Epithelial cell of prostate (primary cell): Measurements from ENCODE around the gene CATSPERZ.
"Not testable (repeated sequence)": the region's sequence is repeated elsewhere in the genome, so short reads cannot be mapped to it uniquely, and the experiment has no call there.

Source experiments
- DNase-seq: peaks from one replicate; pipeline ENCODE4 v3.0.0-alpha.2; 2011; ENCODE audit warnings: low read depth, low spot score
- H3K27ac ChIP-seq: fragments of 450-650 bp; 2 replicates; pipeline ENCODE4 v1.5.1; 2017; ENCODE audit warnings: mild to moderate bottlenecking

CATSPERZ gene

DNA sequence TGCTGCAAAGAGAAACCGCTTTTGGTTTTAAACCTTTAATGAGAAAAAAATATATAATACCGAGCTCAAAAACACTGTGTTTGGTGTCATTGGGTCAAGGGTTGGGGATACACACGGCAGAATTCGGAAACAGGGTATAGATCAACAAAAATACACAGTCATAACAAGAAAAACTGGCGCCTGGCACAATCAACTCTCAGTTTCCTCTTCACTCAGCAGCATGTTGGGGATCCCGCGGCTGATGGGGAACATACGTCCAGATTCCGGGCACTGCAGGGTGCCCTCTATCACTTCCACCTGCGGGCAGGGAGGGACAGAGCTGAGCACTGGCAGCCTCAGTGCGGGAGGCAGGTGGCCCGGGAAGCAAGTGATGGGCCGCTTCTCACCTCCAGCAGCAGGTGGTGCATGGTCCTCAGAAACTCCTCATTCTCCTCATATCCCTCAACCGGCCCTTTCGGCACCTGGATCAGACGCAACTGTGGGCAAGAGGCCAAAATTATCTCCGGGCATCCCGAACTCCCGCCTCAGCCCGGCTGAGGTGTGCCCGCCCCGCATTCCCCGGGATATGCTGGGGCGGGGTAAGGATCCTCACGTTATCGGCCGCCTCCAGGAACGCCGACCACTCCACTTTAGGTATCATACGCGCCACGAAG lies 16.6 kb downstream of the CATSPERZ start:
- peak overlapping the region; percentile 98 for H3K27ac ChIP-seq
- no peak for DNase-seq

DNA sequence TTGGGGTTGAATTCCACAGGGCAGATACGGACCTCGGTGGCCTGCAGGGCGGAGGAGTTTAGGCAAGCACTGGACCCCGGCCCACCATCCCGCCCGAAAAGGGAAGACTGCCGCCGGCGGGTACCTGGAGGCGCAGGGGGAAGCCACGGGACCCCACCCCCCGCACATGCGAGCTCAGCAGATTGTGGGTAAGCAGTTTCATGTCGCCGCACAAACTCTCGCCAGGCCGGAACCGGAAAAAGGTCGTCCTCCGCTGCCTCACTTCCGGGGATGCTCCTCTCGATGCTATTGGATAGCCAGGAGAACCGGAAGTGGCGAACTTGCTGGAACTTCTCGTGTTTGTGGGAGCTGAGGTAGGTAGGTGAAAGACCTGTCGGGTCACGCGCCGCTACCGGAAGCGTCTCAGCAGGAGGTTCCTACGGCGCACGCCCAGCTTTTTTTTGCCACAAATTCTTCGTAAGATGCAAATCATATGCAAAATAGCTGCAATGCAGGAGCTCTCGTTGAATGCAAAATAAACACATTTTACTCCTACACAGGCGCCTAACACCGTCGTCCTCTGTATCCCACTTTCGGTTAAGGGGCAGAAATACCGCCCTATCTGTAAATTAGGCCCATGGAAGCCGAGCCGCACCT lies 17.3 kb downstream of the CATSPERZ start, which contains the start of gene TRMT112:
Gene TRMT112 (minus strand): TSS at position 235 of the 636 bp plus-strand sequence. CDS start 33 bp downstream, at position 202.
- peak within 1 kb of the TSS; percentile 98 for H3K27ac ChIP-seq

DNA sequence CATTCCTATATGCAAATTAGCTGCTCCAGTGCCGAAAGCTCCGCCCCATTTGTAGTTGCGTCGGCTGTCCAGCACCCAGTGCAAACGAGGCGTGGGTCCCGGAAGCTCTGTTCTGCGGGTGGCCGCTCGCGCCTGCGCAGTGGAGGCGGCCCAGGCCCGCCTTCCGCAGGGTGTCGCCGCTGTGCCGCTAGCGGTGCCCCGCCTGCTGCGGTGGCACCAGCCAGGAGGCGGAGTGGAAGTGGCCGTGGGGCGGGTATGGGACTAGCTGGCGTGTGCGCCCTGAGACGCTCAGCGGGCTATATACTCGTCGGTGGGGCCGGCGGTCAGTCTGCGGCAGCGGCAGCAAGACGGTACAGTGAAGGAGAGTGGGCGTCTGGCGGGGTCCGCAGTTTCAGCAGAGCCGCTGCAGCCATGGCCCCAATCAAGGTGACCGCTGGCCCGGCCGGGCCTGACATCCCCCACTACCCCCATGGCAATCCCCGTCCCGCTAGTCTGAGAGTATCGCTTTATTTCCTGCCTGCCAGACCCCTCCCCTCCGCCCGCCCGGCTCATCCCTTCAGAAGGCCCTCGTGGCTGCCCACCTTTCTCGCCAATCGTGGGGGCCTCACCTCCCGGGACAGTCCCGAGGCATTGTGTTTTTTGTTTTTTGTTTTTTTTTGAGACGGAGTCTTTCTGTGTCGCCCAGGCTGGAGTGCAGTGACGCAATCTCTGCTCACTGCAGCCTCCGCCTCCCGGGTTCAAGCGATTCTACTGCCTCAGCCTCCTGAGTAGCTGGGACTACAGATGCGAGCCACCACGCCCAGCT lies 18.0 kb downstream of the CATSPERZ start, which contains the start of gene PRDX5:
Gene PRDX5 (plus strand): TSS at position 161 of the 805 bp plus-strand sequence. CDS start 95 bp downstream, at position 256.
- DNase-seq: peak; percentile 83
- H3K27ac ChIP-seq: peak within 1 kb of the TSS; percentile 98

More for the DNA sequence above, 17.3 kb downstream of the CATSPERZ start, which contains the start of gene TRMT112:
- peak; percentile 99 for DNase-seq

DNA sequence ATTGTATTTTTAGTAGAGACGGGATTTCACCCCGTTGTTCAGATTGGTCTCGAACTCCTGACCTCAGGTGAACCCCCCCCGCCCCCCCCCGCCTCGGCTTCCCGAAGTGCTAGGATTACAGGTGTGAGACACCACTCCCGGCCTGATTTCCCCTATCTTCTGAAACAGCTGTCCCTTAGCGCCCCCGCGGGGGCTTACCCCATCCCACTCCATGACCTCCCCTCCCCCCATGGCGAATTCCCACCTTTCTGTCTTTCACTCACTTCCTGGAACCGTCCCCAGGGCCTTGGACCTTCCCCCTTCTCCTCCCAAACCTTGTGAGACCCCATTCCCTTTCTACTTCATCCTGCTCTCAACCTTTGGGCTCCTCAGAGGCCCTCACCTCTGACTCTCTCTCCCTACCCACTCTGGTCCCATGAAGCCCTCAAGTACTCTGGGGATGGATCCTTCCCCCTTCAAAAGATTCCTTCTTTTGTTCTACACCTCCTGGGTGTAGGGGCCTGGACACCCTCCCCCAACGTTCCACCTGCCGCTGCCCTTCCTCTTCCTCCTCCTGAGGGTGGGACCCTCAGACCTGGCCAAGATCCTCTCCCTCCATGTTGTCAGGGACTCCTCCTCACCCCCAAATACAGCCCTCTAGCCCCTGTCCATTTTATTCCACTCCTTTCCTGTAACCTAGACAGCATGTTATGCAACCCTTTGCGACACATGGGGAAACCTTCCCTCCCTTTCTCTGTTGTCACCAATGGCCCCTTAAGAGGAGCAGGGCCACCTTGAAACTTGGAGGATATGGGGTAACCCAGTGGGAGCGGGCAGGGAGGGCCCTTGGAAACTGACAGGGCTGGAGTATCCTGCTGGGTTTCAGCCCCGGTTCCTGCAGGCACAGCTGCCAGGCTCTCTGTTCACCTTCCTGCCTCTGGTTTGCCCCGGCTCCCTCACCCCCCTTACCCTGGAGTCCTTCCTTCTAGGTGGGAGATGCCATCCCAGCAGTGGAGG lies 18.9 kb downstream of the CATSPERZ start:
- peak overlapping the region; percentile 98 for H3K27ac ChIP-seq
- no peak for DNase-seq

DNA sequence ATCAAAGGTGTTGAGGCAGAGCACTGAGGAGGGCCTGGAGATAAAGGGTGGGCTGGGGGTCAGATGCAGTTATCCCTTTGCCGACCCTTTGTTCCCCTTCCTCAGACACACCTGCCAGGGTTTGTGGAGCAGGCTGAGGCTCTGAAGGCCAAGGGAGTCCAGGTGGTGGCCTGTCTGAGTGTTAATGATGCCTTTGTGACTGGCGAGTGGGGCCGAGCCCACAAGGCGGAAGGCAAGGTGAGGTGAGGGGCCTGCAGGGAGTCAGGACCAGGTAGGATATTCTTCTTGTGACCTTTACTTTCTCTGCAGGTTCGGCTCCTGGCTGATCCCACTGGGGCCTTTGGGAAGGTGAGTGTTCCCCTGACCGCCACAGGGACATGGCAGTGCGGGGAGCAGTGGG lies 20.4 kb downstream of the CATSPERZ start:
- peak overlapping the region; percentile 98 for H3K27ac ChIP-seq
- no peak for DNase-seq

DNA sequence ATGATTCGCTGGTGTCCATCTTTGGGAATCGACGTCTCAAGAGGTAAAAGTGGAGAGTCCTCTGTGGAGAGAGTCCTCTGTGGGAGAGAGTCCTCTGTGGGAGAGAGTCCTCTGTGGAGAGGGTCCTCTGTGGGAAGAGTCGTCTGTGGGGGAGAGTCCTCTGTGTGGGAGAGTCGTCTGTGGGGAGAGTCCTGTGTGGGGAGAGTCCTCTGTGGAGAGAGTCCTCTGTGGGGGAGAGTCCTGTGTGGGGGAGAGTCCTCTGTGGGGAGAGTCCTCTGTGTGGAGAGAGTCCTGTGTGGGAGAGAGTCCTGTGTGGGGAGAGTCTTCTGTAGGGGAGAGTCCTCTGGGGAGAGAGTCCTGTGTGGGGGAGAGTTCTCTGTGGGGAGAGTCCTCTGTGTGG lies 20.9 kb downstream of the CATSPERZ start:
- H3K27ac ChIP-seq: peak overlapping the region; percentile 98
- no peak for DNase-seq

DNA sequence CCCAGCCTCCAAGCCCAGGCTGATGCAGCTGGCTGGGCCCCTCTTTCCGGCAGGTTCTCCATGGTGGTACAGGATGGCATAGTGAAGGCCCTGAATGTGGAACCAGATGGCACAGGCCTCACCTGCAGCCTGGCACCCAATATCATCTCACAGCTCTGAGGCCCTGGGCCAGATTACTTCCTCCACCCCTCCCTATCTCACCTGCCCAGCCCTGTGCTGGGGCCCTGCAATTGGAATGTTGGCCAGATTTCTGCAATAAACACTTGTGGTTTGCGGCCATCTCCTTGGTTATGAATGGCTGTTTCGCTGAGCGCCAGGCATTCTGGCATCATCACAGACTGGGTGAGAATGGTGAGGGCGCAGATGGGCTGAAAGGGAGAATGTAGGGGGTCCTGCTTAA lies 21.4 kb downstream of the CATSPERZ start:
- peak overlapping the region; percentile 98 for H3K27ac ChIP-seq
- peak; percentile 72 for DNase-seq

DNA sequence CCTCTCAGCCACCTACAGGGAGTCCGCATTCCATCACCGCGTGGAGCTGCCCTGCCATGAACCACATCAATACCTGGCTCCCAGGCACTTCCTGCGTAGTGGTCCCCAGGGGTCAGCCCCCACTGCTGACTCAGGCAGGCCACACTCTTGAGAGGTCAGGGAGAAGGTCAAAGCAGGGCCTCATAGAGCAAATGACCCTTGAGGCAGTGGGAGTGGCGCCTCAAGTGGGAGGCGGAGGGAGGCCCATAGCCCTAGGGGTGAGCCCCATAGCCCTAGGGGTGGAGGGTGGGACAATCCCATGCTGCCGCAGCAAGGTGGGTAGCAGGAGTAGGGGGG lies 22.7 kb downstream of the CATSPERZ start:
- peak overlapping the region; percentile 98 for H3K27ac ChIP-seq
- DNase-seq: no peak

DNA sequence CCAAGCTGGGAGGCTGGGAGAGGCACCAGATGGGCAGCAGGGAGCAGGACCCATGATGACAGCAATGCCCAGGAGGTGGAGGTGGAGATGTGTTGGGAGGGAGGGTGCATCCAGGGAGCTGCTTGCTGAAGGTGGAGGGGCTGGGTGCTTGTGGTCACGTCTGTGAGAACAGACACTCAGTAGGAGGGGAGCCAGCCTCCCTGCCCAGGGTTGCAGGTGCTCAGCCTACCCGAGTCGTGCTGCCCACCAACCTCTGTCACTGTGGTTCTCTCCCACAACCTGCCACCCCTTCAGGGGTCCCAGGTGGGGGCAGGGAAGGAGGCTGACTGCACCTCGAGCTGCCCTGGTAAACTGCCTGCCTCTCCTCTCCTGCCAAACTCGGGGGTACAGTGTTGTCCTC lies 23.2 kb downstream of the CATSPERZ start:
- DNase-seq: no peak
- H3K27ac ChIP-seq: peak overlapping the region; percentile 98

DNA sequence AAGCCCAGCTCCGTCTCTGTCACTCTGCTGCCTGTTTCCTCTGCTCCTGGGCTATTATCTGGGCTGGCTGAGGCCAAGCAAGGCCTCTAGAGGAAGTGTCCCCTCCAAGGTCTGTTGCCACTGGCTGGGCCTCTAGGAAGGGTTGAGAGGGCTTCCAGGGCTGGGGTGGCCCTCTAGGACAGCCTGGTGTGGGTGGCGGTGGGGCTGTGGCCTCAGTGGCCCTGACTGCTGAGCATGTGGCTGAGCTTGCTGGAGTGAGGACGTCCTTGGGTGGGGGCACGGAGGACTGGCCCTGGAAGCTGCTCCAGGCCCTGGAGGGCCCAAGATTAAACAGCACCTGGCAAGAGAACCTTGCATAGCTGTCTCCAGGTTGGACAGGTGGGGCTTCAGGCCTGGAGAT lies 23.8 kb downstream of the CATSPERZ start:
- DNase-seq: not testable (repeated sequence)
- H3K27ac ChIP-seq: peak overlapping the region; percentile 98

DNA sequence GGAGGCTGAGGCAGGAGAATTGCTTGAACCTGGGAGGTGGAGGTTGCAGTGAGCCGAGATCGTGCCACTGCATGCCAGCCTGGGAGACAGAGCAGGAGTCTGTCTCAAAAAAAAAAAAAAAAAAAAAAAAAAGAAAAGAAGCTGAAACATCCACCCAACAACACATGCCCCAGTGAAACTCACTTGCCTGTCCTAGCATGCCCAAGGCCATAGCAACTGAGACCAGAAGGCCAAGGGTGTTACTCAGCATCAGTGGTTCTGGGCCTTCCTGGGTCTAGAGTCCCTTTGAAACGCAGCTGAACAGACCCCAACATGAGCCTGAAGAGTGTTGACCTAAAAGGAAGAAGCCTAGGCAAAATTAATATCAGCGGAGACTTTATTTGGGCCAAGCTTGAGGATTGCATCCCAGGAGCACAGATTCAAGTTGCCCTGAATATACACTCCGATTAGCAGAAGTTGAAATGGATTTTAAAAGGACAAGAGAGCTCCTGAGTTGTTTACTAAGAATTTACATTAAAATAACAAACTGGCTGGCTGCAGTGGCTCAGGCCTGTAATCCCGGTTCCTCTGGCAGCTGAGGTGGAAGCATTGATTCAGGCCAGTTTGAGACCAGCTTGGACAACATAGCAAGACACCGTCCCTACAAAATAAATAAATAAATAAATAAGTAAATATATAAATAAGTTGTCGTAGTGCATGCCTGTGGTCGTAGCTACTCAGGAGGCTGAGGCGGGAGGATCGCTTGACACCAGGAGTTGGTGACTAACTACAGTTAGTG lies 24.7 kb downstream of the CATSPERZ start:
- peak overlapping the region; percentile 98 for H3K27ac ChIP-seq
- DNase-seq: peak; percentile 92

DNA sequence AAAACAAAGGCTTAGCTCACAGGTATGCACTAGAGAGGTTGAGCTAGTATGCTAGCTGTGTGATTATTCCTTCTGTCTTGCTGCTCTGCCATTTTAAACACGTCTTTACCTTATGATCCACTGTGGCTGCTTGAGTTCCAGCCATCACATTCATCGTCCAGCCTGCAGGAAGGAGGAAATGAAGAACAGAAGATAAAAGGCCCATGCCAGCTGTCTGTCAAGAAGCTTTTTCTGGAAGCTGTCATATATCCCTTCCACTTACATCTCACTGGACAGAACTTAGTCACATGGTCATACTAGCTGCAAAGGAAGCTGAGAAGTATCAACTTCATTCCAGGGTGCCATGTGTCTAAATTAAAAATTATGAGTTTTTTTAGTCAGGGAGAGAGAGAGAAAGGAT lies 27.2 kb downstream of the CATSPERZ start:
- H3K27ac ChIP-seq: no peak overlapping the region
- DNase-seq: no peak

DNA sequence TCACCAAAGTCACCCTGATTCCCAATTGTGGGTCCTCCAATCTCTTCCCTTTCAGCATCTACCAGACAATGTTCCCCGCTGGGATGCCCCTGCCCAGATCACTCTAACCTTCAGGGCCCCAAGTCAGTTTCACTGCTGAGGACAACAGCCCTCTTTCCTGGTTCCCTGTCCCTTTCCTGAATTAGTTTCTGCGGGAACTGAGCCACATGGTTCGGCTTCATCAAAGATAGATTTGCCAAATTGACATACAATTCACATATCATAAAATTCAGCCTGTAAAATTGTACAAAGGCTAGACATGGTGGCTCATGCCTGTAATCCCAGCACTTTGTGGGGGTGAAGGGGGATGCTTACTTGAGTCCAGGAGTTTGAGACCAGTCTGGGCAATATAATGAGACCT lies 27.8 kb downstream of the CATSPERZ start:
- H3K27ac ChIP-seq: no peak overlapping the region
- DNase-seq: no peak

DNA sequence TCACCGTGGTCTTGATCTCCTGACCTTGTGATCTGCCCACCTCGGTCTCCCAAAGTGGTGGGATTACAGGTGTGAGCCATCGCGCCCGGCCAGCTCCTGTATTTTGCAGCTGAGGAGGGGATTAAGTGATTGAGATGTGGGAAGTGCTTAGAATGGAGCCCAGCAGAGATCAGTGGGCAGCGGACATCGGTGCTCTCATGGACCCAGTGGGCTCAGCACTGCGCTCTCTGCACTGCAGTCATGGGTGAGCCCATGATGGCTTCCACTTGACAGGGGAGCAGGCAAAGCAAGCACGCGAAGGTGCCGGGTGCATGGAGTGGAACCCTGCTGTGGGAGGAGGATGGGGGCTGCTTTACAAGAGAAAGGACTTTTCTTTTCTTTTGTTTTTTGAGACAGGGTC lies 30.7 kb downstream of the CATSPERZ start:
- no peak for DNase-seq
- H3K27ac ChIP-seq: peak overlapping the region; percentile 92

DNA sequence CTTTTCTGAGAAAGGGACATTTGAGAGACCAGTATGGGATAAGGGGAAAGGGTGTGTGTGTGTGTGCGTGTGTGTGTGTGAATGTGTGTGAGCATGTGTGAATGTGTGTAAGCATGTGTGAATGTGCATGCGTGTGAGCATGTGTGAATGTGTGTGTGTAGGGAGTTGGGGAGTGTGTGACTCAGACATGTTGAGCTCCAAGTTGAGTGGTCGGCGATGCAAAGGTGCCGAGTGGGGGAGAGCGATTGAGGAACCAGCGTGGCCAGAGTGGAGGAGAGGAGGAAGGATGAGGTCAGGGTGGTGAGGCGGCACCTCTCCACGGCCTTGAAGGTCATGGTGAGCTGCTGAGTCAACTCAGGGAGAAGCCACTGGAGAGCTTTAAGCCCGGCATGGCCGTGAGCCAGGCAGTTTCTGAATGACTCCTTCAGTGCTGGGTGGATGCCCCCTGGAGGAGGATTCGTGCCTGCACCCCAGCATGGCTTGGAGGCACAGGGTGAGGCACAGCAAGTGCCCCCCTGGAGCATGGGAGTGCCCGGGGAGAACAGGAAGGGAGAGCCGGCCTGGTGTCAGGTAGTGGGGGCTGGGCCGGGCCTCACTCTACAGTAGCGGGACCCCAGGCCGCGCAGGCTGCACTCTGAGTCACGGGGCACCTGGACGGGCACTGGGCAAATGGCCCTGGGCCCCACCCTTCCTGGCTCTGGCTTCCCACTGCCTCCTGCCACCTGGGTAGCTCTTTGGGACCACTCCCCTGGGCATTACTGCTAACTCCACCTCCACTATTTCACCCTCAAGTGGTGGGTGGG lies 31.6 kb downstream of the CATSPERZ start:
- peak; percentile 79 for DNase-seq
- H3K27ac ChIP-seq: peak overlapping the region; percentile 92

DNA sequence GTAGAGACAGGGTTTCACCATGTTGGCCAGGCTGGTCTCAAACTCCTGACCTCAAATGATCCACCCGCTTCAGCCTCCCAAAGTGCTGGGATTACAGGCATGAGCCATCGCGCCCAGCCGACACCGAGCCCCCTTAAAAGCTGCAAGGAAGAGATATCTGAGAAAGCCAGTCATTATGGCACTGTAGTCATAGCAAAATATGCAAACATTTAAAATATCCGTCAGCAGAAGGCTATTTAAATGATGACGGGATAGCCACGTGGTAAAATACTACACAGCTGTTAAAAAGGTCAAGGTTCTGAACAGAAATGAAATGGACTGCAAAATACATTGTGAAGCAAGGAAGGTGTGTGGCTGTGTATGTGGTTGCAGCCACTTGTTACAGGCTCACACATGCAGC lies 33.4 kb downstream of the CATSPERZ start:
- DNase-seq: no peak
- peak overlapping the region; percentile 92 for H3K27ac ChIP-seq

DNA sequence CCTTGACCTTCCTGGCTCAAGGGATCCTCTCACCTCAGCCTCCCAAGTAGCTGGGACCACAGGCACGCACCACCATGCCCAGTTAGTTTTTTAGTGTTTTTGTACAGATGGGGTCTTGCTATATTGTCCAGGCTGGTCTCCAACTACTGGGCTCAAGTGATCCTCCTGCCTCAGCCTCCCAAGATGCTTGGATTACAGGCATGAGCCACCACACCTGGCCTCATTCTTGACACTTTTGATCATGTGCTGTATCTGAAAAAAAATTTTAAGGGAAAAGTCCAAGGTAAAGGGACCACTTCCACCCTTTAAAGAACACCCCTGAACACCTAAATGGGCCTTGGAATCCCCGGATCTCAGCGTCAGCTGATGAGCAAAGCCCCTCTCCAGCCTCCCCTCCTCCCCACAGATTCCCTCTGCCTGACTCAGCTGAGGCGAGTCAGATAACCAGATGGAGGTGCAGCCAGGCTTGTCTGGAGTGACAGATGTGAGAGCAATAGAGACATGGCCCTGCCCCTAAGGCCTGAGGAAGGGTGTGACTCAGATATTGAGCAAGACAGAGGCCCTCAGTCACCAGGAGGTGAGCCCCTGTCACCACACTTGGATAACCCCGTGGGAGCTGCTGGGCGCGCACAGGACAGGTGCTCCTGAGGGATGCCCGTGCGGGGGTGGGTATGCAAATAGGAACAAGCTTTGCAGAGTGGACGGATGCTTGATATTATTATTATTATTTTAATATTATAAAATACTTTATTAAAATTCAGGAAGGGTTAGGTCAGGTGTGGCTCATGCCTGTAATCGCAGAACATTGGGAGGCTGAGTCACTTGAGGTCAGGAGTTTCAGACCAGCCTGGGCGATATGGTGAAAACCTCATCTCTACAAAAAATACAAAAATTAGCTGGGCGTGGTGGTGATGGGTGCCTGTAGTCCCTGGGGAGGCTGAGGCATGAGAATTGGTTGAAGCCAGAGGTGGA lies 34.9 kb downstream of the CATSPERZ start:
- DNase-seq: peak; percentile 97
- peak overlapping the region; percentile 92 for H3K27ac ChIP-seq
